SHP77 (cell line): ENCODE measurements around the gene OPHN1.

Source experiments
- DNase-seq, 2 experiments: peaks; one replicate each; lab custom pipeline; 2025; lab: John Stamatoyannopoulos, UW

OPHN1 gene

DNA sequence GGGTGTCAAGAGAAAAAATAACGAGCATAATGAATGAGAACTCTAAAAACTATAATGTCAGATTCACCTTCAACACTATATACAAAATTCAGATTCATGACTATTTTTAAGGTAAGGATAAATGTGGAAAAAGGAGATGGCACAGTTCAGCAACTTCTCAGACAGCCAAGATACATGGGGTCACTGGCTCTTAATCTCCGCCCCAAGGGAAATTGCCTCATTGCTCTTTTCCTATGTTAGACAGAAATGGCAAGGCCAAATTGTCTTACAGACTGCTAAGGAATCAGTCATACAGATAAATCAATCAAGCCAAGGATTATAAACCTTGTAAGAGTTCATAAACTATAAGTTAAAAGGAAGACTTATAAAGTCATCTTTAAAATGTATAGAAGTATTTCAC lies 183.4 kb downstream of the OPHN1 start:
- no peak for DNase-seq

DNA sequence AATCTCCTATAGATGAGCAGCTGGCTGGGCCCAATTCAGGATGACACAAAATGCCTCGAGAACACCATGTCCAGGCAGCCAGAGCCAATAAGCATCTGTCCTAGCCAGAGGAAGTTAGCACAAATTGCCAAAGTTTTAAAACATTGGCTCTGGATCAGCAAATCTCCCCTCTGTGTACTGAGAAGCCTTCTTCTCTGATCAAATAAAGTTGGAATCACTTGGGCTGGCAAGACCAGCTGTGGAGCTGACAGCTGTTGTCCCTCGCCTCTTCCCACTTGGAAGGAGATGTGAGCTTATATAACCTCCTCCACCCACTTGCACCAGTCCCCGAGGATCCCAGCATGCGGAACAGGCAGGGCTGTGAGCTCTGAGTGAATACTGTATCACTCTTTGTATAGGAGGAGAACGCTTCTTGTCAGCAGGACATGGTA lies 183.9 kb downstream of the OPHN1 start:
- DNase-seq, result no peak

DNA sequence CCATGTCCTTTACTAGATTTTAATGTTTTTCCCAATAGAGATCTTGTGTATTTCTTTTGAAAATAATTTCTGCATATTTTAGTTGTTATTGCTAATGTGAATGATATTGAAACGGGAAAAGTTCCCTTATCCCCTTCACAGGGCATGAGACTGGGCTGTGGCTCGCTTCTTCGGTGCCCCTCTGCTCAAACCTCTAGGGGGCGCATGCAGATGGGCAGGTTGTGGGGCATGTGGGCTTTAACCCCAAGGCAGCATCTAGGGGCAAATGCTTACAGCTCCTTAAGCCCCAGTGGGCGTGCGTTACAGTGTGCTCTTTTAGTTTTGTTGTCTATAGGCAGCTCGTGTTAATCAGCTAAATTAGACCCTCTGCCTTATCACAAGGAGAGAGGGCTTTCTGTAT lies 194.7 kb downstream of the OPHN1 start:
- no peak for DNase-seq

DNA sequence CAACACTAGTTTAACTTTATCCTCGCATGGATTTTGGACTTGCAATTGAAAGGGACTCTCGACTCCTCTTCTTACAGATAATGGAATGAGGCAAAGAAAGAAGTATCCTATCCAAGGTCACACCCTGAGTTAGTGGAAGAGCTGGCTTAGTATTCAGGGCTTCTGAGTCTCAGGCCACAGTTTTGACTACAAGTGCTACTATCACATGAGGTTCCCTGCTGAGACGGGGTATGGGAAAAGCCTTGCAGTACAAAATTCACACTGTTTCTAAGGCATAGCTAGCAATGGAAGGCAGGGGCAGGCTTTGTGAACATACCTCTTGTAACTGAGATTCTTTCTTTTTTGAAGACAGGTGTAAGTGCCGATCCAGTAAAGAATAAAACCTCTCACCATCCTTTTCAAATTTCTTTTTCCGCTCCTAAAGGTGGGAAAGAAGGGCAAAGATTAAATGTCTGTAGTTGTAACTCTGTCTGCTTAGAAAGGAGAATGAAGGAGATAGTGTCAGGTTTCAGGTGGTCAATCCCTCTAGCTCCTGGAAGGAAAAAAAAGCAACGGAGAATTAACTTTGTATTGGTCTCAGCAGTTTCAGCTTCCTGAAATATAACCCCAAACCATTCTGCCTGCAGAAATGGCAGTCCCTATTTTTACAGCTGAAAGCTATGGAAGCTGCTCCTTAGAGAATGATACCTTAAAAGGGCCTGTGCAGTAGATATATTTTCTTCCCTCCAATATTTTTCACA lies 199.0 kb downstream of the OPHN1 start:
- no peak for DNase-seq

DNA sequence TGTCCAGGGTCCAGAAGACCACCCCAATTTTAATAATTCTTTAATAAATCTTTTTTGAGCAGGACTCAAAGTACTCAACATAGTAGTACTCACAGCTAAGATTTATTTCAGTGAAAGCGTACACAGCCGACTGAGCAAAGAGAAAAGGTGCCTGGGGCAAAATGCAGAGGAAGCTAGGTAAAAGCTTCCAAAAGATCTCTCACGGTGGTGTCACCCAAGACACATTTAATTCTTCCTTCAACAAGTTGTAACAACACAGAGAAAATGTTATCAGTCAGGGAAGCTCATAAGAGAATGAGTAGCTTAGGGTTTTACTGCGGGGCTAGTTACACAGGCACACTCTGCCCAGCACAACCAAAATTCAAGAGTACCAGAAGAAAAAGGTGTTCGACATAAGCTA lies 201.1 kb downstream of the OPHN1 start:
- DNase-seq, result no peak

DNA sequence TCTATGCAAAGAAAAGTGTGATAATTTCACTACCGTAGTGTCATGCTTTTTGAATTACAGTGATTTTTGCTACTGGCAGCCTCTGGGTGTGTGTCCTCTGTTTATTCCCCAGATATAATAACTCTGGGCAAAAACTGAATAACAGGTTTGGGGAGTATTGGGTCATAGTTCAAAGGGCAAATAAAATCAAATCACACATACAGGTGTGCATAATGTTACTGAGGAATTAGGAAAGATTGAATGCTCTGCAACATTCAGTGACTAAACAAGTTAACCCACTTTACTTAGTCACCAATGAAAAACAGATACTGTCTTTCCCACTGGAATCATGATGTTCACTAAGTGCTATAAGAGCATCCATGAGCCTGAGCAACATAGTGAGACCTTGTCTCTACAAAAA lies 224.3 kb downstream of the OPHN1 start:
- DNase-seq, result no peak

DNA sequence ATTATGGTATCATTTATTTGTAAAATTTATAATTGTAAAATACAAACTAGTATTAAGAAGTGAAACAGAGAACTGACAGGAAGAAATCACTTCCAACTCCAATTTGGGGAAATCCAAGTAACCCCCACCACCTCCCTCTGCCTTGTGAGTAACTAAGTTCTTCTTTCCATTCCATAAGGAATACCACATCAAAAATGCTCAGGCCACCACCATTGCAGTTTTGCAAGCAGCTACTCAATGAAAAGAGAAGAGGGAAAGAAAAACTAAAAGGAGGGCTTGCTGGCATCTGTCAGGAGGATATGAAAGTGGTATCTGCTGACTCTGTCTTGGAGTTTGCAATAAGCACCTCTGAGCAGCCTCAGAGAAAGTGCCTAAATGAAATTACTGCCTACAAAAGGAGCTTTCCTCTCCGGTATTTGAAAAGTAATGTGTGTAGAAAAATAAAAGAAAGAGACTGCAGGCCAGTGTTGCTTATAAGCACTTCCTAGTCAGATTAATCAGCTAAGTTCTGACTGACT lies 228.7 kb downstream of the OPHN1 start:
- no peak for DNase-seq

DNA sequence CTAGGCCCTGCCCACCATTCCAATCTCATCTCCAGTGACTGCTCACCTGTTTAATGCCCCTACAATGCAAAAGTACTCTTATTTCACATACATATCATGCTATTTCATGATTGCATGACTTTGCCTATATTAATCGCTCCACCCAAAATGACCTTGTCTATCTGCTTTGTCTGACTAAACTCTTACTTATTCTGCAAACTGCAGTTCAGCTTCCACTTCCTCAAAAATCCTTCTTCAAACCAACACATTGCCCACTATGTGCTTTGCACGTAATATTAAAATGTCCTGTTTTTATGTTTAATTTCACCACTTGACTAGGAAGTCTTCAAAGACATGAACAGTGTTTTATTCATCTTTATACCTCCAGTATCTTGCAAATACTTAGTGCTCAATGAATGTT lies 229.6 kb downstream of the OPHN1 start:
- no peak for DNase-seq

DNA sequence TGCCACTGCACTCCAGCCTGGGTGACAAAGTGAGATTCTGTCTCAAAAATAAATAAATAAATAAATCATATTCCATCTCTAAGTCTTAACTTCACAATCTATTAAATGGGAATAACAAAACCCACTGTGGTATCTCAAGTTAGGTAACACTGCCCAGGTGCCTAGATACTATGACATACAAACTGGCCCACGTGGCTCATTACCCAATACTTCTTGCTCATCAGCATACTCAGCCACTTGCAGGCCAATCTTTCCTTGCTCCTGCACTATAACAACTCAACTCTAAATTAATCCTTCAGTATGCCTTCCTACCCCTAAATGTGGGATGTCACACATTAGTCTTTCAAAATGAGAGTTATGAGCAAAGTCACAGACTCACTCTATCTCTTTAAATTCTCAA lies 230.1 kb downstream of the OPHN1 start:
- no peak for DNase-seq

DNA sequence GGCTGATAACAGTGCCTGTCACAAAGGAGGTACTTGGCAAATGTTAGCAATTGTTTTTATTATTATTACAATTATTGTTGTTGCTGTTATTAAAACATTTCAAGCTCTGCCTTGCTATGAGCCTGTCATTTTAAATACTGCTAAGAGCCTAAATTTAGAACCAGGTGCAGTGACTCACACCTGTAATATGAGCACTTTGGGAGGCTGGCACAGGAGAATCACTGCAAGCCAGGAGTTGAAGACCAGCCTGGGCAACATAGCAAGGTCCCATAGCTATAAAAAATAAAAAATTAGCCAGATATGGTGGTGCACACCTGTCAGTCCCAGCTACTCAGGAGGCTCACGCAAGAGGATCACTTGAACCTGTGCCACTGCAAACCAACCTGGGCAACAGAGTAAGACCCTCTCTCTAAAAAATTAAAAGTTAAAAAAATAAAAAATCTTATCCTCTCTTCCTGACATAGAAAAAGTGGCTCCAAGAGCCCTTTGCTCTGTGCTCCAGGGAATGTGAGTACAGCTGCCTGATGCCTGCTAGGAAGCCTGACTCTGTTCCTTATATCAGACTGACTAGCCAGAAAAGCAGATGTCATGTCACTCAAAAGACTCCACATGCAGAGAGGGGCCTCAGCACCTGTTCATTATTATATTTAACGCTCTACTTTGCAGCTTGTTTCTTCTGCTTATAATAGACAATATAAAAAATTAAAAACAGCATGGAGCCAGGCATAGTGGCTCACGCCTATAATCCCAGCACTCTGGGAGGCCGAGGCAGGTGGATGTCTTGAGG lies 234.0 kb downstream of the OPHN1 start:
- no peak for DNase-seq

DNA sequence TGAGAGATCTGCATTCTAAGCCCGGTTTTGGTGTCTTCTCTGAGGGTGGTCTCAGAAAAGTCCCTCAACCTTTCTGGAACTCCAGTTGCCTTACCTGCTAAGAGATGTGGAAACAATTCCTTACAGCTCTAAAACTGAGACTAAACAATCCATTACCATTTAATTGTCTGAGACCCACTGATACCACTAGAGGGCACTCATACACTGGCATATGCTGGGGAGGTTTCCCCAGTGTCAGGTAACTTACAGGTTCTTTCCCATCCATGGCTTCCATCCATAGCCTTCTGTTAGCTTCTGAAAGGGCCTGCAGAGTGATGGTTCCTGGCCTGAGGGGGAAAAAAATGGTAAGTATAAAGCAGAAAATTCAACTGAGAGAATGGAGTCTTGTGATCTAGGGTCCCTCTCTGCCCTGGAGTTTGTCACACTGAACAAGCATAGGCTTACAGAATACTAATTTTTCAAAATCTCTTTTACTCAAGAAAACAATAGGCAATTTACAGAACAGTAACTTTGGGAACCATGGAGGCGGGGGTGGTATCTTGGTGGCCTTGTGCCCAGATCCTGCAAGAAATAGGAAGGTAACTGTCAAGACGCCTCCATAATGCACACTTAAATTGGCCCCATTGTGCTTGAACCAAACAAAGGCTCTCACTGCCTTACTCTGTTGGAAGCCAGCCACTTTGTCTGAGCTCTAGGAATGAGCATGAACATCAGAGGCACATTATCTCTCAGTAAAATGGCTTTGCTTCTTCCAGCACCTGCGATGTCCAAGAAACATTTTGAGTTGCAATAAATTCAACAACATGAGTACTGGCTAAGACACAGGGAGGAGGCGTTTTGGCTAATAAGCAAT lies 236.1 kb downstream of the OPHN1 start:
- DNase-seq, result peak; percentile 15 to 50

DNA sequence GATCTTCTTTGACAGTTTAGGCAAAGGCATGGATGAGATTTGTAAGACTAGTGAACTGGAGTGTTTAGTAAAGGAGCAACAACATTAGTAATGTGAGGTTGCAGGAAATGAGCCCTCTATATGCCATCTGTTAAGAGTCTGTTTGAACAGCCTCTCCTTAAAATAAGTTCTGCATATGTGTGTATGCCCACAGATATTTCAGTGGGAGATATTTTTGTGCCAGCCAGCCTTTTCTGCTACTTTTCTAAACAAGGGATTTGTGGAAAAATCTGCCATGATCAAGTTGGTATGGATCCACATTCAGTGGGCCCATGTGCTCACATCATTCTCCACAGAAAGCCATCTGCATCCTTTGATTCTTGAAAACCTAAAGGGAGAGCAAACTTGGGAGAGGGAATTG lies 237.7 kb downstream of the OPHN1 start:
- DNase-seq, result no peak

DNA sequence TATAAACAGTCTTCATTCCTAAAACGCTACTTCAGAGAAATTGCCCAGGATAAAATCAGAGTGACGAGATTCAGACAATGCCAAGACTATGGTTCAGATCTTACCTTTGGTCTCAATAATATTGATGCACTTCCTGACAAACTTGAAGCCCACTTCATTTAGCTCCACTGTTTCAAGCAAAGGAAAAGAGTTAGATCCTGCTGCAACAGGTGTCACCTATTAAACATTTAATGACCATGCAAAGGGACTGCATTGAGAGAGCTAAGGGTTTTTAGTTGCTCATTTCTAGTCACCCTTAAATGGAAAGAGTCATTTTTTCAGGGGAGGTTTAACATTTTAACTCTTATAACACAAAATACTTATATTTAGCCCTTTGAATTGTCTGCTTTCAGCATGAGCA lies 239.5 kb downstream of the OPHN1 start:
- no peak for DNase-seq

DNA sequence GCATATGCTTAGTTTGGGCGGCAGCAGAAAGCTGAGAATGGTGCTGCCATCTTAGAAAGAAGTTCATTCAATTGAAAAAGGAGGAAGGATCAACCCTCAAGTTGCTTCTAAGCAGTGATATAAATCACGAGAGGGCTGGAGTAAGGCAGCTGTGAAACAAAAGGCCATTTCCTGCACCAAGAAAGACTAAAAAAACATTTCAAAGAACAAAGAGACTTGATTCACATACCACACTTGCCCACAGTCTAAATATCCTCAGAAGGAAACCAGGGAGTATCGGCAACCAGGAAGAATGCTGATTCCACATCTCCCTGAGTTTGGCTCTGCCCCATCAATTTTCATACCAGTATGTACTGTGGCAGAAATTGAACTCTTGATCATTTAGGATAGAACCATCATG lies 240.1 kb downstream of the OPHN1 start:
- no peak for DNase-seq

DNA sequence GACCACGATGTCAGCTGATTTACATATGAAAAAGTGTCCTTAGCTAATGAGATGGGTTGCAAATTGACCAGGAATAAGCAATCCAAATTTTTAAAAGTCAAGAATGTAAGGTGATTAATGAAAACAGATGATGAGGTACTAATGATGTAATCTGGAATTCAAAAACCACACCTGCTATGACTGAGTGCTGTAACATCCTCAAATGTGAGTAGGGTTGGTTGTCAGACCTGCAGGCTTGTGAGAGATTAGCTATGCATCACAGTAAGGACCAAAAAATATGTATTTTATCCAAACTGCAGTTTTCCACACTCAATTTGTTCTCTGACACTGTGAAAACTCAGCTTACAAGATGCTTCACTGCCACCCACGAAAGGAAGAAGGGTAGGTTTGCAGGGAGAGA lies 242.5 kb downstream of the OPHN1 start:
- DNase-seq, result no peak

DNA sequence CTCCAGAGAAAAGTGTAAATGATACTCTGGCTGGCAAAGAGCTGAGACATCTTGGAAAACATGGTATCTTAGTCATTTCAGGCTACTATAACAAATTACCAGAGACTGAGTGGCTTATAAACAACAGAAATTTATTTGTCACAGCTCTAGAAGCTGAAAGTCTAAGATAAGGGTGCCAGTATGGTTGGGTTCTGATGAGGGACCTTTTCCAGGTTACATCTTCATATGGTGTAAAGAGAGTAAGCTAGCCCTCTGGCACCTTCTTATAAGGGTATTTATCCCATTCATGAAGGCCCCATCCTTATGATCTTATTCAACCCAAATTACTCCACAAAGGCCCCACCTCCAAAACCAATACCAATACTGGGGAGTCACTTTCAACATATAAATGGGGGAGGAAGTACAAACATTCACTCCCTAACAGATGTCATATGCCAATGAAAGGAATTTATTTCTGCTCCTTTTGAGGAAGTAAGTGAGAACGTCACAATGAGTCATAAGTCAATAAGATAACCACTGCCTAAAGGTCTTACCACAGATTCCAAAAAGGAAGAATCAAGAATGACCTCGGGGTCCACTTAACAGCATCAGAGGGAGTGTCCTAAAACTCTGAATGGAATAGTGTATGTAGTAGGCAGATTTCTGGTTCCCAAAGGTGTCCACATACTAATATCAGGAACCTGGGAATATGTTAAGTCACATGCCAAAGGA lies 246.6 kb downstream of the OPHN1 start:
- no peak for DNase-seq

DNA sequence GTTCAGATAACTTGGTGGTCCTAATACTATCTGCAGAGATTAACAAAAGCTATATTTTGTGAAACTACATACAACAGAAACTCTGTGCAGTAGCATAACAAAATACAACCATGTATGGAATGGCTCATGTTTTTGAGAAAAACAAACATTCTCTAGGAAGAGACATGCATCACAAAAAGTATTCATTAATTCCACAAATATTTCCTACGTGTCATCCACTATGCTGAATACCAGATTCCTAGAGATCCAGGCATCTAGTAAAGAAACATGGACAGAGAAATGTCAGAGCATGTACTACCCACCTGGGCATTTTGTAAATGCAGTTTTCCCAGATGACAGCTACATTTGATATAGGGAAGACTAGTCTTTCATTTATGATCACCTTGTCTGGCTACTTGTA lies 248.1 kb downstream of the OPHN1 start:
- no peak for DNase-seq

DNA sequence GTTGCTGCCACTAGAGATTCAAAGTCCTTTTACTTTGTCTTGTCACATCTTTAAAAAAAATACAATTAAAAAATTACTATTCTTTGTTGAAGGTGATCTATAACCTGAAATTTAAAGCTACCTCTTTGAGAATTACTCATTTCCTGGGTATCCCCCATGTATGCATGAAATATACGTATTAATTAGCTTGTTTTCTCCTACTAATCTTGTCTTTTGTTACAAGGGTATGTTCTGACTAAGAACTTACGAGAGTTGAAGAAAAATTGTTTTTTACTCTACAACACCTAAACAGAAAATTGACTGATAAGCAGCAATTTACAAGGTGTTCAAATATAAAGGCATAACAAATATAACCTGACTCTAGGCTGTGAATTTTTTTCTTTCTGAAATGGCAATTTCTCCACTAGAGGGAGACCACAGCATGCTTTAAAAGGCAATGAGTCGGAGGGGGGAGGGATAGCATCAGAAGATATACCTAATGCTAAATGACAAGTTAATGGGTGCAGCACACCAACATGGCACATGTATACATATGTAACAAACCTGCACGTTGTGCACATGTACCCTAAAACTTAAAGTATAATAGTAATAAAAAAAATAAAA lies 249.6 kb downstream of the OPHN1 start:
- peak in 1 of 2 experiments; percentile 5 for DNase-seq

DNA sequence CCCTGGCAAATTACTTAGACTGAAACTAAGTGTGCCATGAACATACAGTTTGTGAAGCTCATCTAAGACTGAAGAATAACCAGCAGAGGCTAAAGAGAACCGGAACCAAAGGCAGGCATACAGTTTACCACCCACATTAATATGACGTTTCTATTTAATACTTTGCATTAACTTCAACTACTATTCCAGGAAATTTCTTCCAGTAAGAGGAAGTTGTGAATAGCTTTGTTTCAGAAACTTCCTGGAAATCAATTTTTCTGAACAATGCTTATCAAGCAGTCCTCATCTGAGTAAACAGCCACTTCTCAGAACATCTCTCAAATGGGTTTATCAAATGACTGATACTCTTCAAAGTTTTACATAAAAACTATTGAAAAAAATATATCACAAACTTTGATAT lies 252.7 kb downstream of the OPHN1 start:
- no peak for DNase-seq

DNA sequence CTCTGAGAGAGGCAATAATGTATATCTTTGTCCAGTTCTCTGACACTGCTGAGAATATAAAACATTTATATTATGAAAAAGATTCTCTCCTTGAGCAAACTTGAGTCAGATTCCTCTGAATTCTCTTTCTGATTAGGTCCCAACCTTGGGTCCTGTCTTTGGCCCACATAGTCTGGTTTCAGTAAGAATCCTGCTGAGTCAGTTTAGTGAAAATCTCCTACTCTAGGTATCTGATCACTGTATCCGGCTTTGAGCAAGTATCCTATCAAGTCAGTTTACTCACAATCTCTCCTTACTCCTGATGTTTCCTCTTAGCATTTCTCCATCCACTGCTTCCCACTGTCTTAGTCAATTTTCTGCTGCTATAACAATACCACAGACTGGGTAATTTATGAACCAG lies 253.9 kb downstream of the OPHN1 start:
- no peak for DNase-seq

DNA sequence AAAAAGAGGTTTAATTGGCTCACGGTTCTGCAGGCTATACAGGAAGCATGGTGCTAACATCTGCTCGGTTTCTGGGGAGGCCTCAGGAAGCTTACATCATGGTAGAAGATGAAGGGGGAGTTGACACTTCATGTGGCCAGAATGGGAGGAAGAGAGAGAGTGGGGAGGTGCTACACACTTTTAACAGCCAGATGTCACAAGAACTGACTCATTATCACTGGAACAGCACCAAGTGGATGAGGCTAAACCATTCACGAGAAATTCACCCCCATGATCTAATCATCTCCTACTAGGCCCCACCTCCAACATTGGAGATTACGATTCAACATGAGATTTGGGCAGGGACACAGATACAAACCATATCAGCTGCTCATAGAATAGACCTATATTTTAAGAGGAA lies 255.8 kb downstream of the OPHN1 start:
- no peak for DNase-seq
